Astrocyte (in vitro differentiated cells and primary cell): ENCODE data around the gene SRL. TPM values are rescaled to one million over a fixed set of nuclear protein-coding genes. Genes with fewer than 3 reads are reported as not detected.

Source experiments
- total RNA-seq: library from RNA; stranded (reverse); gene quantifications from 2 replicates; pipeline ENCODE4 v1.2.1, GENCODE V29; 2021

SRL gene
- total RNA-seq, 1 donor from 2014 or later, result not detected

Other genes starting within 250 kb of the SRL start
- 11.4 TPM in 2 replicates for gene ADCY9, start 125.6 kb downstream of the SRL start, total RNA-seq
- 6.1 and 7.7 TPM in 2 replicates for gene TFAP4, start 30.9 kb upstream of the SRL start, total RNA-seq
- gene GLIS2, start 74.0 kb upstream of the SRL start, total RNA-seq, result 16.5 and 18.9 TPM in 2 replicates
- 50.7 and 51.9 TPM in 2 replicates for gene PAM16, start 109.2 kb upstream of the SRL start, total RNA-seq
- 32.0 and 38.7 TPM in 2 replicates for gene VASN, start 129.8 kb upstream of the SRL start, total RNA-seq
- gene CORO7, start 174.5 kb upstream of the SRL start, total RNA-seq, result 25.0 and 26.4 TPM in 2 replicates
- gene DNAJA3, start 183.8 kb upstream of the SRL start, total RNA-seq, result 36.4 and 39.8 TPM in 2 replicates
- 28.5 and 31.2 TPM in 2 replicates for gene NMRAL1, start 232.5 kb upstream of the SRL start, total RNA-seq
- 53.1 and 64.9 TPM in 2 replicates for gene HMOX2, start 234.3 kb upstream of the SRL start, total RNA-seq